CD4-positive, CD25-positive, alpha-beta regulatory T cell (primary cell): Measurements from ENCODE around the gene EPHB4. TPM values are rescaled to one million over a fixed set of nuclear protein-coding genes. Genes with fewer than 3 reads are reported as not detected.

Experiments
- ATAC-seq, 2 donors: fragments of 150-1000 bp; cut with Tn5 transposase; one replicate each; pipeline ENCODE4 v1.10.0; 2021; ENCODE audit warnings: low read depth in 2 of 2, moderate number of reproducible peaks in 2 of 2, moderate library complexity in 1 of 2
- DNase-seq, 3 donors: peaks; one replicate each; pipeline versions ENCODE4 v3.0.0 to v3.0.0-alpha.2; 2012 to 2022; ENCODE audit warnings: mixed read lengths in 1 of 3
- H3K27ac ChIP-seq: one replicate; pipeline ENCODE4 v1.7.0; 2013; ENCODE audit warnings: mild to moderate bottlenecking, low read length; ENCODE audit not compliant: insufficient read depth, poor library complexity, severe bottlenecking
- H3K27me3 ChIP-seq: one replicate; pipeline ENCODE4 v1.7.0; 2013; ENCODE audit warnings: low read length; ENCODE audit not compliant: control insufficient read depth, insufficient read depth
- H3K36me3 ChIP-seq: one replicate; pipeline ENCODE4 v1.7.0; 2013; ENCODE audit warnings: mild to moderate bottlenecking, low read length, moderate library complexity; ENCODE audit not compliant: control insufficient read depth, insufficient read depth
- H3K4me1 ChIP-seq: 2 replicates; pipeline ENCODE4 v1.7.0; 2013; ENCODE audit warnings: mild to moderate bottlenecking, low read length; ENCODE audit not compliant: insufficient read depth, control insufficient read depth, poor library complexity, severe bottlenecking
- H3K4me3 ChIP-seq: one replicate; pipeline ENCODE4 v1.7.0; 2013; ENCODE audit warnings: low read depth, mild to moderate bottlenecking, low read length, moderate library complexity
- H3K9me3 ChIP-seq, 2 experiments: 1 replicate in 1 of 2; 2 replicates in 1 of 2; pipeline ENCODE4 v1.7.0; 2013; ENCODE audit warnings: low read length in 2 of 2, mild to moderate bottlenecking in 1 of 2, moderate library complexity in 1 of 2; ENCODE audit not compliant: control insufficient read depth in 2 of 2
- H3K27ac Mint-ChIP-seq, 3 donors: one replicate each; pipeline ENCODE4 v1.8.0; 2020 to 2022; ENCODE audit warnings: mild to moderate bottlenecking in 3 of 3, mixed read lengths in 3 of 3, moderate library complexity in 2 of 3
- H3K27me3 Mint-ChIP-seq: one replicate; pipeline ENCODE4 v1.8.0; 2022; ENCODE audit warnings: mild to moderate bottlenecking, mixed read lengths
- H3K36me3 Mint-ChIP-seq: one replicate; pipeline ENCODE4 v1.8.0; 2020; ENCODE audit warnings: mixed read lengths
- H3K4me1 Mint-ChIP-seq, 4 donors: one replicate each; pipeline ENCODE4 v1.8.0; 2020 to 2022; ENCODE audit warnings: mixed read lengths in 4 of 4, mild to moderate bottlenecking in 1 of 4
- H3K4me3 Mint-ChIP-seq, 4 donors: one replicate each; pipeline ENCODE4 v1.8.0; 2020 to 2022; ENCODE audit warnings: mild to moderate bottlenecking in 4 of 4, mixed read lengths in 4 of 4, moderate library complexity in 3 of 4
- H3K9me3 Mint-ChIP-seq, 7 donors: one replicate each; pipeline ENCODE4 v1.8.0; 2020 to 2022; ENCODE audit warnings: mixed read lengths in 7 of 7, mild to moderate bottlenecking in 3 of 7, moderate library complexity in 2 of 7
- polyA plus RNA-seq, 4 donors: library from polyadenylated mRNA; unstranded; fragments of 300-500 nt; fragmentation: Illumina TruSeq; gene quantifications; one replicate each; pipeline ENCODE4 v1.2.3, GENCODE V29; 2021
- total RNA-seq: library from RNA; stranded (reverse); gene quantifications from one replicate; pipeline ENCODE4 v1.2.3, GENCODE V29; 2022

The EPHB4 gene
- total and polyA plus RNA-seq, 5 donors from 2014 or later: 3.0 TPM; not detected in 4

DNA sequence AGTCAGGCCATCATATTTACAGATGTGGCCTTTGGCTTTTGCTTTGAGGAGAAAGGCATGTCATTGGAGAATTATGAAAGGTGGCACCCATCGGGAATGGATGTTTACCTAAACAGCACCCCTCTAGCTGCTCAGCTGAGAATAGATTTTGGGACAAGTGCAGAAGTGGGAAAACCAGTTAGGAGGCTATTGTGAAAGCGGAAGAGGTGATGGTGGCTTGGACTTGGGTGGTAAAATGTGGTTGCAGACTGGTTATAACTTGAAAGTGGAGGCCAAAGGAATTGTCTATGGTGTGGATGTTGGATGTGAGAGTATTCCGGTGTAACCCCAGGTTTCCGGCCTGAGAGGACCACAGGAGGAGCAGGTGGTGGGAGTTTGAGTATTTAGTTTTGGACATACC is 20.0 kb upstream of the EPHB4 start:
- Histone ChIP-seq H3K27ac (no peak overlapping the region), H3K36me3 (no peaks in the 10 kb centered on the region), H3K9me3 (no peaks in the 10 kb centered on the region), H3K27me3 (no peaks in the 10 kb centered on the region), H3K4me1 (peaks cover 8% of the 10 kb centered on the region), H3K4me3 (no peak overlapping the region)
- Mint-ChIP-seq H3K9me3 (no peaks in the 10 kb centered on the region), H3K4me3 (peak overlapping the region in 1 of 4 donors; percentile 80), H3K36me3 (peaks cover 4% of the 10 kb centered on the region), H3K4me1 (peaks cover 0 to 8% (median 5%) of the 10 kb centered on the region in 4 donors), H3K27me3 (no peaks in the 10 kb centered on the region), H3K27ac (peak overlapping the region in 1 of 3 donors; percentile 77)
- no peak for DNase-seq
- ATAC-seq: no peak

DNA sequence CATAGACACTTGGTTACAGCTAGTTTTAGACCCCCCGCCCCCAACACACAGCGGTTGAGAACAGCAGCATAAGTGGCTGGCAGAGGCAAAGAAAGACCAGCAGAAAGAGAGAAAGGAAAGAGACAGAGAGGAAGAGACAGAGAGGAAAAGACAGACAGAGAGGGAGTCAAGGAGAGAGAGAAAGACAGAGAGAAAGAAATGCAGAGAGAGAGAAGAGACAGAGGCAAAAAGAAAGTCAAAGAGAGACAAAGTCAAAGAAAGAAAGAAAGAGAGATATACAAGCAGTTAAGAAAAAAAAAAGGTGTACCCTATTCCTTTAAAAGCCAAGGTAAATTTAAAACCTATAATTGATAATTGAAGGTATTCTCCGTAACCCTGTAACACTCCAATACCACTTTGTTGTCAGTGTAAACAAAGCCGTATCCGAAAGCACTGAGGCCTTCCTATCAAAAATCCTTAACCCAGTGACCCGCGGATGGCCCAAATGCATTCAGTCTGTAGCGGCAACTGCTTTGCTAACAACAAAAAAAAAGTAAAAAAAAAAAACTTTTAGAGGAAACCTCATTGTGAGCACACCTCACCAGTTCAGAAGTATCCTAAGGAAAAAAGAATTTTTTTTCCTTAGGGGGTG is 13.3 kb upstream of the EPHB4 start:
- Mint-ChIP-seq H3K36me3 (no peaks in the 10 kb centered on the region), H3K27ac (no peak overlapping the region), H3K9me3 (peaks cover 0 to 2% (median 0%) of the 10 kb centered on the region in 7 donors), H3K4me1 (peaks cover 0 to 12% (median 8%) of the 10 kb centered on the region in 4 donors), H3K27me3 (no peaks in the 10 kb centered on the region), H3K4me3 (peak overlapping the region in 1 of 4 donors; percentile 36)
- H3K4me1 ChIP-seq: no peaks in the 10 kb centered on the region
- no peak for DNase-seq
- H3K36me3 ChIP-seq: no peaks in the 10 kb centered on the region
- no peak overlapping the region for H3K27ac ChIP-seq
- ATAC-seq: no peak
- H3K27me3 ChIP-seq: no peaks in the 10 kb centered on the region
- H3K9me3 ChIP-seq: no peaks in the 10 kb centered on the region
- H3K4me3 ChIP-seq: no peak overlapping the region

- H3K36me3 ChIP-seq: no peaks in the 10 kb centered on the region
- H3K4me1 ChIP-seq: no peaks in the 10 kb centered on the region
- no peak overlapping the region for H3K4me3 ChIP-seq
- Mint-ChIP-seq H3K4me1 (peaks cover 0 to 14% (median 8%) of the 10 kb centered on the region in 4 donors), H3K27ac (no peak overlapping the region), H3K36me3 (no peaks in the 10 kb centered on the region), H3K27me3 (no peaks in the 10 kb centered on the region), H3K4me3 (no peak overlapping the region), H3K9me3 (peaks cover 0 to 2% (median 0%) of the 10 kb centered on the region in 7 donors)
- no peaks in the 10 kb centered on the region for H3K9me3 ChIP-seq
- DNase-seq (no peak), ATAC-seq (no peak)
- no peak overlapping the region for H3K27ac ChIP-seq
- no peaks in the 10 kb centered on the region for H3K27me3 ChIP-seq
Measured at GRCh38 chr7:100839361-100839760, 12.0 kb upstream of the EPHB4 start.

- H3K36me3 ChIP-seq: no peaks in the 10 kb centered on the region
- peaks cover 0 to 2% (median 0%) of the 10 kb centered on the region in 7 donors for H3K9me3 Mint-ChIP-seq
- peaks cover 0 to 16% (median 8%) of the 10 kb centered on the region in 4 donors for H3K4me1 Mint-ChIP-seq
- H3K4me3 Mint-ChIP-seq: peak overlapping the region; percentile 80 to 94 (median 88)
- DNase-seq: peak; percentile 54 to 86 (median 59)
- H3K27ac ChIP-seq: no peak overlapping the region
- H3K27me3 Mint-ChIP-seq: peaks cover 2% of the 10 kb centered on the region
- no peaks in the 10 kb centered on the region for H3K4me1 ChIP-seq
- H3K27me3 ChIP-seq: no peaks in the 10 kb centered on the region
- H3K9me3 ChIP-seq: no peaks in the 10 kb centered on the region
- no peaks in the 10 kb centered on the region for H3K36me3 Mint-ChIP-seq
- peak; percentile 97 to 98 for ATAC-seq
- peak overlapping the region; percentile 61 for H3K4me3 ChIP-seq
- peak overlapping the region; percentile 82 to 88 (median 86) for H3K27ac Mint-ChIP-seq
Measured at GRCh38 chr7:100837099-100837836, 9.9 kb upstream of the EPHB4 start.

GRCh38 chr7:100836812-100837098 is 9.4 kb upstream of the EPHB4 start:
- peak overlapping the region in 2 of 3 donors; percentile 82 to 88 for H3K27ac Mint-ChIP-seq
- peaks cover 0 to 2% (median 0%) of the 10 kb centered on the region in 7 donors for H3K9me3 Mint-ChIP-seq

GRCh38 chr7:100835903-100836811 is 8.8 kb upstream of the EPHB4 start:
- H3K27me3 ChIP-seq: no peaks in the 10 kb centered on the region
- Mint-ChIP-seq H3K4me1 (peaks cover 0 to 16% (median 8%) of the 10 kb centered on the region in 4 donors), H3K9me3 (peaks cover 0 to 2% (median 0%) of the 10 kb centered on the region in 7 donors)

More at GRCh38 chr7:100836812-100837098, 9.4 kb upstream of the EPHB4 start:
- DNase-seq (no peak), ATAC-seq (no peak)
- H3K36me3 ChIP-seq: no peaks in the 10 kb centered on the region
- Mint-ChIP-seq H3K4me3 (peak overlapping the region; percentile 80 to 94 (median 88)), H3K36me3 (no peaks in the 10 kb centered on the region), H3K27me3 (peaks cover 6% of the 10 kb centered on the region), H3K4me1 (peaks cover 0 to 16% (median 8%) of the 10 kb centered on the region in 4 donors)
- H3K27me3 ChIP-seq: no peaks in the 10 kb centered on the region
- H3K27ac ChIP-seq: no peak overlapping the region
- no peaks in the 10 kb centered on the region for H3K9me3 ChIP-seq
- H3K4me3 ChIP-seq: peak overlapping the region; percentile 61
- no peaks in the 10 kb centered on the region for H3K4me1 ChIP-seq

GRCh38 chr7:100832281-100832633 is 4.9 kb upstream of the EPHB4 start:
- Histone ChIP-seq H3K27ac (no peak overlapping the region), H3K9me3 (no peaks in the 10 kb centered on the region), H3K4me1 (peaks cover 14% of the 10 kb centered on the region), H3K36me3 (no peaks in the 10 kb centered on the region), H3K27me3 (peaks cover 4% of the 10 kb centered on the region), H3K4me3 (no peak overlapping the region)
- no peaks in the 10 kb centered on the region for H3K36me3 Mint-ChIP-seq
- peaks cover 0 to 2% (median 0%) of the 10 kb centered on the region in 7 donors for H3K9me3 Mint-ChIP-seq
- no peak overlapping the region for H3K27ac Mint-ChIP-seq
- no peak overlapping the region for H3K4me3 Mint-ChIP-seq
- DNase-seq (no peak), ATAC-seq (no peak)
- peaks cover 39% of the 10 kb centered on the region for H3K27me3 Mint-ChIP-seq
- peaks cover 0 to 23% (median 10%) of the 10 kb centered on the region in 4 donors for H3K4me1 Mint-ChIP-seq

More at GRCh38 chr7:100835903-100836811, 8.8 kb upstream of the EPHB4 start:
- Mint-ChIP-seq H3K4me3 (peak overlapping the region in 2 of 4 donors; percentile 64 to 90), H3K27ac (peak overlapping the region in 2 of 3 donors; percentile 56 to 74), H3K36me3 (no peaks in the 10 kb centered on the region), H3K27me3 (peaks cover 10% of the 10 kb centered on the region)
- Histone ChIP-seq H3K9me3 (no peaks in the 10 kb centered on the region), H3K4me1 (no peaks in the 10 kb centered on the region), H3K36me3 (no peaks in the 10 kb centered on the region), H3K27ac (no peak overlapping the region), H3K4me3 (no peak overlapping the region)
- ATAC-seq: no peak
- no peak for DNase-seq
